ENCODE data around the gene GPD1.
A peak's percentile ranks its signal among the peaks of the same experiment; 100 is the strongest.

The GPD1 gene

DNA sequence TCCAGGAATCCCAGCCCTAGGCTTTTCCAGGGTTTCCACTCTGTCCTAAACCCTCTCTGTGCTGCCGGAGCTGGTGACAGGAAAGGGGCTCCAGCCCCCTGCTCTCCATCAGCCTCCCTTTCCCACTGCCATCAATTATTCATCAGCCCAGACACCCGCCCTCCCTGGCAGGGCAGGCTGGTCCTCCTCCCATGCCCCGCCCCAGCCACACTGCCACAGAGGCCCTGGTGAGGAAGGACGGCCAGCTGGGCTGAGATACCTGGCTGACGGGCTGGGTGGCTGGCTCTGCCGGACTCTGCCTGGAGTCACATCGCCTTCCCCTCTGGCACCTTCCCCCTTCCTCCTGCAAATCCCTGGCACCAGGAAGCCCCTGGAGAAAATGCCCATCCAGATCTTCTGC is 30.6 kb upstream of the GPD1 start:
- no peak for DNase-seq
- no peak overlapping the region for H3K4me3 ChIP-seq (ENCODE audit: control insufficient read depth in 1 of 7, extremely low read depth in 1 of 7, insufficient read depth in 4 of 7, low read depth in 2 of 7, low read length in 6 of 7)
- peaks cover 0 to 6% (median 5%) of the 10 kb centered on the region in 5 experiments for H3K27me3 ChIP-seq (replicated peaks in 2 of 5; ENCODE audit: control insufficient read depth in 4 of 5, insufficient read depth in 5 of 5, low read length in 4 of 5)
- no peaks in the 10 kb centered on the region for H3K9me3 ChIP-seq (ENCODE audit: control extremely low read depth in 1 of 5, control insufficient read depth in 4 of 5, insufficient read depth in 2 of 5, low read depth in 1 of 5, low read length in 4 of 5)
- WGBS (ENCODE audit: insufficient coverage): 86% methylated on average over 7 of the region's 7 CpGs
- peaks cover 0 to 21% (median 0%) of the 10 kb centered on the region in 4 experiments for H3K4me1 ChIP-seq (ENCODE audit: control extremely low read depth in 1 of 4, control insufficient read depth in 4 of 4, insufficient read depth in 4 of 4, low read length in 3 of 4)
- CTCF ChIA-PET: interaction anchor here (0.6 to 6.9 kb wide), 10 partner anchors 9 to 242 kb away, joined by 3 to 51 read pairs (median 5); partner anchors contain the start of gene COX14
- no peak overlapping the region for H3K27ac ChIP-seq (ENCODE audit: insufficient read depth in 1 of 2, low read depth in 1 of 2, low read length in 2 of 2, poor library complexity in 1 of 2, severe bottlenecking in 2 of 2)
- POLR2A ChIA-PET: no interaction called here
- H3K36me3 ChIP-seq (ENCODE audit: control insufficient read depth in 4 of 4, insufficient read depth in 4 of 4, low read length in 3 of 4): no peaks in the 10 kb centered on the region

DNA sequence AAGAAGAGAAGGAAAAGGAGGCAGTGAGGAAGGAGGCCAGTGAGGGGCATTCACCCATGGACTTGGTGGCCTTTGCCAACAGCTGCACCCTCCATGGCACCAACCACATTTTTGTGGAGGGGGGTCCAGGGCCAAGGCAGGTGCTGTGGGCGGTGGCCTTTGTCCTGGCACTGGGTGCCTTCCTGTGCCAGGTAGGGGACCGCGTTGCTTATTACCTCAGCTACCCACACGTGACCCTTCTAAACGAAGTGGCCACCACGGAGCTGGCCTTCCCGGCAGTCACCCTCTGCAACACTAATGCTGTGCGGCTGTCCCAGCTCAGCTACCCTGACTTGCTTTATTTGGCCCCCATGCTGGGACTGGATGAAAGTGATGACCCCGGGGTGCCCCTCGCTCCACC is 30.1 kb upstream of the GPD1 start:
- H3K4me1 ChIP-seq (ENCODE audit: control extremely low read depth in 1 of 4, control insufficient read depth in 4 of 4, insufficient read depth in 4 of 4, low read length in 3 of 4): peaks cover 0 to 21% (median 0%) of the 10 kb centered on the region in 4 experiments
- POLR2A ChIA-PET: no interaction called here
- H3K4me3 ChIP-seq (ENCODE audit: control insufficient read depth in 1 of 7, extremely low read depth in 1 of 7, insufficient read depth in 4 of 7, low read depth in 2 of 7, low read length in 6 of 7): no peak overlapping the region
- no peak overlapping the region for H3K27ac ChIP-seq (ENCODE audit: insufficient read depth in 1 of 2, low read depth in 1 of 2, low read length in 2 of 2, poor library complexity in 1 of 2, severe bottlenecking in 2 of 2)
- DNase-seq: no peak
- H3K27me3 ChIP-seq (replicated peaks in 2 of 5; ENCODE audit: control insufficient read depth in 4 of 5, insufficient read depth in 5 of 5, low read length in 4 of 5): peaks cover 0 to 6% (median 3%) of the 10 kb centered on the region in 5 experiments
- CTCF ChIA-PET: interaction anchor here (0.6 to 6.9 kb wide), 17 partner anchors 9 to 241 kb away, joined by 3 to 37 read pairs (median 4); partner anchors contain the start of gene COX14
- 86% methylated on average over 9 of the region's 10 CpGs for WGBS (ENCODE audit: insufficient coverage)
- H3K36me3 ChIP-seq (ENCODE audit: control insufficient read depth in 4 of 4, insufficient read depth in 4 of 4, low read length in 3 of 4): no peaks in the 10 kb centered on the region
- H3K9me3 ChIP-seq (ENCODE audit: control extremely low read depth in 1 of 5, control insufficient read depth in 4 of 5, insufficient read depth in 2 of 5, low read depth in 1 of 5, low read length in 4 of 5): no peaks in the 10 kb centered on the region

DNA sequence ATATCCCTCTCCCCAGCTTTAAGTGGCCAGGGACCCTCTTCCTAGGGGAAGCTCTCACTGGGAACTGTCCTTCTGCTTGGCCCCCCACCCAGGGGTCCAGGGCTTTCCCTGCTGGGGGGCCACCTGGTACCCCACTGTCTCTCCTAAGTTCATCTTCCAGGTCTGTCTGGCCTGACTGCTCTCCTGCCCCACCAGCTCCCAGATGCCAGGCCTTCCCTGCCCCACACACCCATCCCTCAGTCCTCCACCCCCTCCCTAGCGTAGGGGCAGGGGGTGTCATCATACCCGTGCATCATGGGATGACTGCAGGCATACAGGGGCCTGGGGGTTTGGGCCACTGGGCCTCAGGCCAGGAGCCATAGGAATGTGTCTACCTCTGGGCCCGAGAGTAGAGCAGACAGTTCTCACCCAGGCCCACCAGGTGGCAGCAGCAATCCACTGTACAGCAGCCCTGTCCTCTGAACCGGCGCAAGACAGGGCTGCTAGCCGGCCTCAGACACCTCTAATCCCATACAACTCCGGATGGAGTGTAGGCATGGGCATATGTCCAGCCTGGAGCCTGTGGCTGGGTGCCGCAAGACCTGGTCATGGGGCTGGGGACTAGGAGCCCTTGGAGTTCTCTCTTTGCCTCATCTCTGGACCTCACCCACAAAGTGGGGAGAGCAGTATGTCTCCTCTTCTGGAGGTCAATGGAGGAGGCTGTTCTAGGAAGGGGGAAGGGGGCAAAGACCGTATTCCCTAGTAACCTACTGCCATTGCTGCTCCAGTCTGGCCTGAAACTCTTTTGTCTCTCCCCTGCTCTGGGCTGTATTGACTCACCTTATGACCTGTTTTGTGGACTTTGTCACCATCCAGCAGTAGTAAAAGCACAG is 28.6 kb upstream of the GPD1 start:
- Histone ChIP-seq H3K27ac (ENCODE audit: insufficient read depth in 1 of 2, low read depth in 1 of 2, low read length in 2 of 2, poor library complexity in 1 of 2, severe bottlenecking in 2 of 2) (no peak overlapping the region), H3K9me3 (ENCODE audit: control extremely low read depth in 1 of 5, control insufficient read depth in 4 of 5, insufficient read depth in 2 of 5, low read depth in 1 of 5, low read length in 4 of 5) (no peaks in the 10 kb centered on the region), H3K4me1 (ENCODE audit: control extremely low read depth in 1 of 4, control insufficient read depth in 4 of 4, insufficient read depth in 4 of 4, low read length in 3 of 4) (peaks cover 0 to 19% (median 0%) of the 10 kb centered on the region in 4 experiments), H3K27me3 (replicated peaks in 2 of 5; ENCODE audit: control insufficient read depth in 4 of 5, insufficient read depth in 5 of 5, low read length in 4 of 5) (peaks cover 0 to 6% (median 3%) of the 10 kb centered on the region in 5 experiments), H3K4me3 (ENCODE audit: control insufficient read depth in 1 of 7, extremely low read depth in 1 of 7, insufficient read depth in 4 of 7, low read depth in 2 of 7, low read length in 6 of 7) (no peak overlapping the region), H3K36me3 (ENCODE audit: control insufficient read depth in 4 of 4, insufficient read depth in 4 of 4, low read length in 3 of 4) (no peaks in the 10 kb centered on the region)
- 18% methylated on average over 8 of the region's 9 CpGs for WGBS (ENCODE audit: insufficient coverage)
- CTCF ChIA-PET: interaction anchor here (0.7 to 6.9 kb wide), 26 partner anchors 8 to 240 kb away, joined by 3 to 37 read pairs (median 4); partner anchors contain the start of genes COX14 and SMARCD1
- POLR2A ChIA-PET: no interaction called here
- peak; percentile 71 to 79 (median 72) for DNase-seq

- POLR2A ChIA-PET: no interaction called here
Observed at GRCh38 chr12:50075808-50076170, 28.0 kb upstream of the GPD1 start.

DNA sequence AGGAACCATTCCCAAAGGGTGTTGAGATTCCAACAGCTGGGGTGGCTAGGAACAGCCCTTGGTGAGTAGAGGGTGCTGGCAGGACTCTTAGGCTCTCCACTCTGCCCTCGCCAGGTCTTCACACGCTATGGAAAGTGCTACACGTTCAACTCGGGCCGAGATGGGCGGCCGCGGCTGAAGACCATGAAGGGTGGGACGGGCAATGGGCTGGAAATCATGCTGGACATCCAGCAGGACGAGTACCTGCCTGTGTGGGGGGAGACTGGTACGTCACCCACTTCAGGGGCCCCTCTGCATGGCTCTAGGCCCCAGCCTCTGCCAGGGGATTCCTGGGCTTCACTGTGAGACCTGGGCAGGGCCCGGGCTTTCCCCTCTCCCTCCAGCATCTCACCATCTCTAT is 26.7 kb upstream of the GPD1 start:
- Histone ChIP-seq H3K27ac (ENCODE audit: insufficient read depth in 1 of 2, low read depth in 1 of 2, low read length in 2 of 2, poor library complexity in 1 of 2, severe bottlenecking in 2 of 2) (no peak overlapping the region), H3K9me3 (ENCODE audit: control extremely low read depth in 1 of 5, control insufficient read depth in 4 of 5, insufficient read depth in 2 of 5, low read depth in 1 of 5, low read length in 4 of 5) (no peaks in the 10 kb centered on the region), H3K4me1 (ENCODE audit: control extremely low read depth in 1 of 4, control insufficient read depth in 4 of 4, insufficient read depth in 4 of 4, low read length in 3 of 4) (peaks cover 0 to 10% (median 1%) of the 10 kb centered on the region in 4 experiments), H3K36me3 (ENCODE audit: control insufficient read depth in 4 of 4, insufficient read depth in 4 of 4, low read length in 3 of 4) (no peaks in the 10 kb centered on the region), H3K27me3 (replicated peaks in 2 of 5; ENCODE audit: control insufficient read depth in 4 of 5, insufficient read depth in 5 of 5, low read length in 4 of 5) (peaks cover 0 to 3% (median 2%) of the 10 kb centered on the region in 5 experiments), H3K4me3 (ENCODE audit: control insufficient read depth in 1 of 7, extremely low read depth in 1 of 7, insufficient read depth in 4 of 7, low read depth in 2 of 7, low read length in 6 of 7) (no peak overlapping the region)
- DNase-seq: no peak
- POLR2A ChIA-PET: no interaction called here
- CTCF ChIA-PET: interaction anchor here (0.8 to 6.9 kb wide), 8 partner anchors 9 to 237 kb away, joined by 3 to 37 read pairs (median 4); partner anchors contain the start of gene COX14
- 97% methylated on average over 12 of the region's 12 CpGs for WGBS (ENCODE audit: insufficient coverage)

More at GRCh38 chr12:50075808-50076170, 28.0 kb upstream of the GPD1 start:
- H3K4me1 ChIP-seq (ENCODE audit: control extremely low read depth in 1 of 4, control insufficient read depth in 4 of 4, insufficient read depth in 4 of 4, low read length in 3 of 4): peaks cover 0 to 13% (median 0%) of the 10 kb centered on the region in 4 experiments
- 100% methylated on average over 1 of the region's 1 CpG for WGBS (ENCODE audit: insufficient coverage)
- no peak for DNase-seq
- H3K27me3 ChIP-seq (replicated peaks in 2 of 5; ENCODE audit: control insufficient read depth in 4 of 5, insufficient read depth in 5 of 5, low read length in 4 of 5): peaks cover 0 to 6% (median 3%) of the 10 kb centered on the region in 5 experiments
- CTCF ChIA-PET: interaction anchor here (1.2 to 6.9 kb wide), 9 partner anchors 10 to 239 kb away, joined by 3 to 37 read pairs (median 4); partner anchors contain the start of gene COX14
- no peak overlapping the region for H3K27ac ChIP-seq (ENCODE audit: insufficient read depth in 1 of 2, low read depth in 1 of 2, low read length in 2 of 2, poor library complexity in 1 of 2, severe bottlenecking in 2 of 2)
- H3K9me3 ChIP-seq (ENCODE audit: control extremely low read depth in 1 of 5, control insufficient read depth in 4 of 5, insufficient read depth in 2 of 5, low read depth in 1 of 5, low read length in 4 of 5): no peaks in the 10 kb centered on the region
- no peaks in the 10 kb centered on the region for H3K36me3 ChIP-seq (ENCODE audit: control insufficient read depth in 4 of 4, insufficient read depth in 4 of 4, low read length in 3 of 4)
- no peak overlapping the region for H3K4me3 ChIP-seq (ENCODE audit: control insufficient read depth in 1 of 7, extremely low read depth in 1 of 7, insufficient read depth in 4 of 7, low read depth in 2 of 7, low read length in 6 of 7)

GRCh38 chr12:50078281-50078680 is 25.5 kb upstream of the GPD1 start:
- no peak for DNase-seq
- Histone ChIP-seq H3K4me1 (ENCODE audit: control extremely low read depth in 1 of 4, control insufficient read depth in 4 of 4, insufficient read depth in 4 of 4, low read length in 3 of 4) (peaks cover 0 to 3% (median 0%) of the 10 kb centered on the region in 4 experiments), H3K36me3 (ENCODE audit: control insufficient read depth in 4 of 4, insufficient read depth in 4 of 4, low read length in 3 of 4) (no peaks in the 10 kb centered on the region), H3K9me3 (ENCODE audit: control extremely low read depth in 1 of 5, control insufficient read depth in 4 of 5, insufficient read depth in 2 of 5, low read depth in 1 of 5, low read length in 4 of 5) (no peaks in the 10 kb centered on the region), H3K4me3 (ENCODE audit: control insufficient read depth in 1 of 7, extremely low read depth in 1 of 7, insufficient read depth in 4 of 7, low read depth in 2 of 7, low read length in 6 of 7) (no peak overlapping the region), H3K27ac (ENCODE audit: insufficient read depth in 1 of 2, low read depth in 1 of 2, low read length in 2 of 2, poor library complexity in 1 of 2, severe bottlenecking in 2 of 2) (no peak overlapping the region), H3K27me3 (replicated peaks in 2 of 5; ENCODE audit: control insufficient read depth in 4 of 5, insufficient read depth in 5 of 5, low read length in 4 of 5) (peaks cover 0 to 2% (median 0%) of the 10 kb centered on the region in 5 experiments)
- 94% methylated on average over 10 of the region's 10 CpGs for WGBS (ENCODE audit: insufficient coverage)
- ChIA-PET CTCF (interaction anchor here (0.6 to 6.9 kb wide), 13 partner anchors 9 to 363 kb away, joined by 3 to 33 read pairs (median 4); partner anchors contain the start of gene COX14), POLR2A (no interaction called here)
